NCI-H82 (cell line): ENCODE measurements around the gene NPIPB8.
"Not testable (repeated sequence)": the region's sequence is repeated elsewhere in the genome, so short reads cannot be mapped to it uniquely, and the experiment has no call there.

Source experiments
- DNase-seq: peaks from one replicate; lab custom pipeline; 2025; lab: John Stamatoyannopoulos, UW

Gene NPIPB8

GRCh38 chr16:28607116-28607623, 30.7 kb upstream of the NPIPB8 start:
- no peak for DNase-seq

- DNase-seq = not testable (repeated sequence)
Measured at GRCh38 chr16:28607681-28608495, 30.0 kb upstream of the NPIPB8 start.

GRCh38 chr16:28608496-28608808, 29.4 kb upstream of the NPIPB8 start:
- DNase-seq = not testable (repeated sequence)

- DNase-seq = not testable (repeated sequence)
Measured at GRCh38 chr16:28608867-28609596, 28.8 kb upstream of the NPIPB8 start.

- DNase-seq = peak; percentile 71
Measured at GRCh38 chr16:28609631-28610594, 28.0 kb upstream of the NPIPB8 start, which contains the start of gene SULT1A1. Gene SULT1A1, minus strand, starts transcription at chr16:28610044. Its CDS starts 1,189 bp downstream, at chr16:28608855.

- no peak for DNase-seq
Measured at GRCh38 chr16:28610595-28611191, 27.2 kb upstream of the NPIPB8 start.

GRCh38 chr16:28612359-28613280, 25.2 kb upstream of the NPIPB8 start:
- not testable (repeated sequence) for DNase-seq

GRCh38 chr16:28613912-28614311, 24.0 kb upstream of the NPIPB8 start:
- DNase-seq = not testable (repeated sequence)

- not testable (repeated sequence) for DNase-seq
Measured at GRCh38 chr16:28614561-28614960, 23.3 kb upstream of the NPIPB8 start.

GRCh38 chr16:28615486-28616223, 22.2 kb upstream of the NPIPB8 start:
- peak; percentile 59 for DNase-seq

GRCh38 chr16:28616224-28616577, 21.7 kb upstream of the NPIPB8 start:
- not testable (repeated sequence) for DNase-seq

GRCh38 chr16:28616636-28617035, 21.2 kb upstream of the NPIPB8 start:
- no peak for DNase-seq

- peak; percentile 21 for DNase-seq
Measured at GRCh38 chr16:28617874-28618273, 20.0 kb upstream of the NPIPB8 start.

GRCh38 chr16:28620316-28620715, 17.5 kb upstream of the NPIPB8 start:
- DNase-seq = not testable (repeated sequence)

- peak; percentile 53 for DNase-seq
Measured at GRCh38 chr16:28621481-28622155, 16.2 kb upstream of the NPIPB8 start.

- not testable (repeated sequence) for DNase-seq
Measured at GRCh38 chr16:28622532-28623171, 15.2 kb upstream of the NPIPB8 start.

- no peak for DNase-seq
Measured at GRCh38 chr16:28623172-28623711, 14.6 kb upstream of the NPIPB8 start.

GRCh38 chr16:28630905-28631304, 7.0 kb upstream of the NPIPB8 start:
- not testable (repeated sequence) for DNase-seq
